ENCODE data around the gene GTF3C2.
A peak's percentile ranks its signal among the peaks of the same experiment; 100 is the strongest.

GTF3C2 gene

GRCh38 chr2:27297195-27297594 is 59.4 kb downstream of the GTF3C2 start:
- Mint-ChIP-seq H3K27ac (no peak overlapping the region), H3K9me3 (no peaks in the 10 kb centered on the region), H3K4me3 (no peak overlapping the region), H3K36me3 (no peaks in the 10 kb centered on the region), H3K27me3 (no peaks in the 10 kb centered on the region), H3K4me1 (no peaks in the 10 kb centered on the region)

- Mint-ChIP-seq H3K9me3 (no peaks in the 10 kb centered on the region), H3K36me3 (no peaks in the 10 kb centered on the region), H3K27ac (no peak overlapping the region), H3K4me1 (no peaks in the 10 kb centered on the region), H3K4me3 (no peak overlapping the region), H3K27me3 (peaks cover 2% of the 10 kb centered on the region)
Observed at GRCh38 chr2:27296481-27296880, 60.1 kb downstream of the GTF3C2 start.

- Mint-ChIP-seq H3K4me3 (no peak overlapping the region), H3K4me1 (no peaks in the 10 kb centered on the region), H3K36me3 (no peaks in the 10 kb centered on the region), H3K27me3 (peaks cover 3% of the 10 kb centered on the region), H3K27ac (peak overlapping the region; percentile 35), H3K9me3 (no peaks in the 10 kb centered on the region)
Observed at GRCh38 chr2:27294928-27295327, 61.6 kb downstream of the GTF3C2 start.

- no peaks in the 10 kb centered on the region for H3K9me3 Mint-ChIP-seq
- peaks cover 6% of the 10 kb centered on the region for H3K27me3 Mint-ChIP-seq
- no peak overlapping the region for H3K27ac Mint-ChIP-seq
- H3K36me3 Mint-ChIP-seq, result no peaks in the 10 kb centered on the region
- no peak overlapping the region for H3K4me3 Mint-ChIP-seq
- H3K4me1 Mint-ChIP-seq, result no peaks in the 10 kb centered on the region
Observed at GRCh38 chr2:27291865-27292264, 64.7 kb downstream of the GTF3C2 start.

GRCh38 chr2:27290549-27290948 is 66.0 kb downstream of the GTF3C2 start:
- no peak overlapping the region for H3K27ac Mint-ChIP-seq
- H3K9me3 Mint-ChIP-seq, result no peaks in the 10 kb centered on the region
- no peaks in the 10 kb centered on the region for H3K36me3 Mint-ChIP-seq
- H3K4me3 Mint-ChIP-seq, result no peak overlapping the region
- H3K27me3 Mint-ChIP-seq, result peaks cover 6% of the 10 kb centered on the region
- H3K4me1 Mint-ChIP-seq, result no peaks in the 10 kb centered on the region

DNA sequence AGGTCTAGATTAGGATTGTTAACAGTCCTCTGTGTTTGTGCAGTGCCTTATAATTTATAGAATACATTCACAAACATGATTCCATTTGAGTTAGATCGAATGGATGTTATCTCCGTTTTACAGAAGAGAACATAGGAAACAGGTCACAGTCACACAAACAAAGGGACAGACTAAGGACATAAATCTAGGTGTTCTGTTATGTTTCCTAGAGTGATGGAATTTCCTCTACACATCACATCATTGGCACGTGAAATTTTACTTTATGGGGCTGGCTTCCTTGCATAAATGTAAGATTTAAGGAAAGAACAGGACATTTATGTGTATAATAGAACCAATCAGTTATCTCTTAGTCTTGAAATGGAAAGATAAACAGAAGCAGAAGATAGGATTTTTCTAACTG is 68.0 kb downstream of the GTF3C2 start:
- Mint-ChIP-seq H3K9me3 (no peaks in the 10 kb centered on the region), H3K4me1 (no peaks in the 10 kb centered on the region), H3K27ac (no peak overlapping the region), H3K36me3 (no peaks in the 10 kb centered on the region), H3K4me3 (no peak overlapping the region), H3K27me3 (peaks cover 6% of the 10 kb centered on the region)

DNA sequence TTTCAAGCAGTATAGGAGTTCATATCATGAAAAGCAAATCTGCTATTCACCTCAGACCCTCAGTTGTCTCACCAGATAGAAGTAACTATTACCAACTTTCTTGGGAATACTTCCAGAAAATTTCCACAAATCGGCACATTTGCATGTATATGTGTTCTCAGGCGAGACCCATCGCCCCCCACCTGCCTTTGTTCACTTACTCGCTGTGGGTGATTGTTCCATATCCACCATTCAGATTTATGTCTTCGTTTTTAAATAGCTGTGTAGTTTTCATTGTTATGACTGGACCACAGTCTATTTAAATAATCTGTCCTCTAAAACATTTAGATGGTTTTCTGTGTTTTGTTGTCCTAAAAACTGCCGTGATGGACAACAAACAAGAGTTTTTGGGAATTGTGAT is 71.1 kb downstream of the GTF3C2 start:
- Mint-ChIP-seq H3K4me1 (no peaks in the 10 kb centered on the region), H3K27me3 (peaks cover 3% of the 10 kb centered on the region), H3K27ac (no peak overlapping the region), H3K36me3 (no peaks in the 10 kb centered on the region), H3K9me3 (no peaks in the 10 kb centered on the region), H3K4me3 (no peak overlapping the region)

DNA sequence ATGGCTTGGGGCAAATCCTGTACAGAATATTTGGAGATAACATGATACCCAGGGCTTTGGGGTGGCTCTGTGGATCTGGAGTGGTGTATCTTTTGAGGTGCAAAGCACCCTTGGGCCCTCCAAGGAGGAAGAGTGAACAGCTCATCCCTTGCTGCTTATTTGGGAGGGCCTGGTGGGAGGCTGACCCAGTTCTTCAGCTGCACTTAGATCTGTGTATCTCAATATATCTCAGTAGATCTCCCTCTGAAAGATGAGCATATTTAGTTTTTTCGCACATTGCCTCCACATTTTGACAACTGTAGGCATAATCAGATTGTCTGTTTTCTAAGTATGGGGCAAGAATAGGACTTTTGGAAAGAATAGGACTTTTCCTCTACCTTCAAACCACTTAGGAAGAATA is 71.6 kb downstream of the GTF3C2 start:
- Mint-ChIP-seq H3K4me3 (no peak overlapping the region), H3K27ac (no peak overlapping the region), H3K36me3 (no peaks in the 10 kb centered on the region), H3K4me1 (peaks cover under 1% of the 10 kb centered on the region), H3K9me3 (no peaks in the 10 kb centered on the region), H3K27me3 (peaks cover 3% of the 10 kb centered on the region)

GRCh38 chr2:27282892-27283291 is 73.7 kb downstream of the GTF3C2 start:
- Mint-ChIP-seq H3K9me3 (no peaks in the 10 kb centered on the region), H3K36me3 (no peaks in the 10 kb centered on the region), H3K4me1 (peaks cover 8% of the 10 kb centered on the region), H3K4me3 (no peak overlapping the region), H3K27me3 (peaks cover 2% of the 10 kb centered on the region), H3K27ac (no peak overlapping the region)

DNA sequence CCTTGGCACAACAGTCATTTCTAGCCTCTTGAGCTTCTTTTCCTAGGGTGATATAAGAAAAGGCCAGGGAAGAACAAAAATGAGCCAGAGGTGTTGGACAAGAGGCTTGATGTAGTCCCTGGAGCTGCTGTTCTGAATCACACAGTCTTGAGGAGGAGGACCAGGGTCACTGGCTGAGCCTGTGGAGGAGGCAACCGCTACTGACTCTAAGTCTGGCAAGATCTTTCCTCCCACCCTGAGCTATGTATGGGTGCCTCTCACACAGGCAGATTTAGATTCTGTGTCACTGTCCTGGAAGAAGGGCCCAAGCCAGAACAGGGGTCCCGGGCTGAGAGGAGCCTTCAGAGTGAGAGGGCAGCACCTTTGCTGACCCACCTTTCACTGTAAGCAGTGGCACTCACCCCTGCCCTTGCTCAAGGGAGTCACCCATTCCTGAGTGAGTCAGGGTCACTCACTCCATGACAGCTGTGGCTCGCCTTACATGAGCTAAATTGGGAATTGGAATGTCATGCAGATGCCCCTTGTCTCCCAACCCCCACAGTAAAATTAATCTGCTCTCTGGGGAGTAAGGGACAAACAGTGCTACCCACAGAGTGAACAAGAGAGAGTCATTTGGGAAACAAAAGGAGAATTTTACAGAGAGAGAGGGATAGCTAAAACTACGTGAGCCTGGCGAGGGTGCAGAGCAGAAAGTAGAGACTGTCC is 74.6 kb downstream of the GTF3C2 start, which contains the start of gene TRIM54:
Gene TRIM54, plus strand, starts transcription at position 575 of the 705 bp plus-strand sequence. CDS start 303 bp downstream, outside the sequence.
- H3K36me3 Mint-ChIP-seq, result no peaks in the 10 kb centered on the region

DNA sequence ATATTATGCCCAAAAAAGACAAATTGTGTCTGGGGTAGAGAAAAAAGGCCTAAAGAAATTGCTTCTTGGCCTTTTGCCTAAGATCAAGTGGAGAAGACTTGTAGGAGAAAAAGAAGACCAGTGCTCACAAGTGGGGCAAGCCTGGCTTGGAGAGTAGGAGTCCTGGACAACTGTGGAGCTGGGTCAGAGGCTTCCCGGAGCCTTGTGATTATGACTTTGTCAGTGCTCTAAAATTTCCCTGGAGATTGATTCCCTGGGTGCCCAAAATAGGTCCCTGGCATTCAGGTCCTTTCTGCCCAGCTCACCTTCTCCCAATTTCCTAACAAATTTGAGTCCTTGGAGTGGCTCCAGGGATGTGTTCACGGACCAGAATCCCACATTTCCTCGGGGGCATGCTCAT is 75.1 kb downstream of the GTF3C2 start:
- Mint-ChIP-seq H3K36me3 (no peaks in the 10 kb centered on the region), H3K27me3 (peaks cover 2% of the 10 kb centered on the region), H3K4me1 (peaks cover 8% of the 10 kb centered on the region), H3K9me3 (no peaks in the 10 kb centered on the region), H3K4me3 (no peak overlapping the region), H3K27ac (no peak overlapping the region)

More for the DNA sequence above, 74.6 kb downstream of the GTF3C2 start, which contains the start of gene TRIM54:
- Mint-ChIP-seq H3K27ac (no peak within 1 kb of the TSS), H3K4me3 (no peak within 1 kb of the TSS), H3K4me1 (peaks cover 8% of the 10 kb centered on the region), H3K27me3 (peaks cover 2% of the 10 kb centered on the region), H3K9me3 (no peaks in the 10 kb centered on the region)

- peaks cover 8% of the 10 kb centered on the region for H3K4me1 Mint-ChIP-seq
- no peaks in the 10 kb centered on the region for H3K9me3 Mint-ChIP-seq
- peaks cover 2% of the 10 kb centered on the region for H3K27me3 Mint-ChIP-seq
- H3K27ac Mint-ChIP-seq, result no peak overlapping the region
- H3K4me3 Mint-ChIP-seq, result no peak overlapping the region
- H3K36me3 Mint-ChIP-seq, result no peaks in the 10 kb centered on the region
Observed at GRCh38 chr2:27280826-27281225, 75.7 kb downstream of the GTF3C2 start.

- H3K27me3 Mint-ChIP-seq, result peaks cover 4% of the 10 kb centered on the region
- peaks cover 8% of the 10 kb centered on the region for H3K4me1 Mint-ChIP-seq
- H3K4me3 Mint-ChIP-seq, result no peak overlapping the region
- H3K27ac Mint-ChIP-seq, result no peak overlapping the region
- no peaks in the 10 kb centered on the region for H3K9me3 Mint-ChIP-seq
- H3K36me3 Mint-ChIP-seq, result no peaks in the 10 kb centered on the region
Observed at GRCh38 chr2:27278010-27278409, 78.6 kb downstream of the GTF3C2 start.
